Stimulated activated CD4-positive, alpha-beta T cell treated with anti-CD3 and anti-CD28 coated beads, Interleukin-2, amount 100 ng/mL, for 24 hours (primary cell): ENCODE results near the gene NPAS3.
"Not testable (repeated sequence)": the region's sequence is repeated elsewhere in the genome, so short reads cannot be mapped to it uniquely, and the experiment has no call there.

ENCODE experiments used
- DNase-seq, 2 donors: peaks; one replicate each; pipeline ENCODE4 v3.0.0-alpha.2; 2020

The NPAS3 gene

DNA sequence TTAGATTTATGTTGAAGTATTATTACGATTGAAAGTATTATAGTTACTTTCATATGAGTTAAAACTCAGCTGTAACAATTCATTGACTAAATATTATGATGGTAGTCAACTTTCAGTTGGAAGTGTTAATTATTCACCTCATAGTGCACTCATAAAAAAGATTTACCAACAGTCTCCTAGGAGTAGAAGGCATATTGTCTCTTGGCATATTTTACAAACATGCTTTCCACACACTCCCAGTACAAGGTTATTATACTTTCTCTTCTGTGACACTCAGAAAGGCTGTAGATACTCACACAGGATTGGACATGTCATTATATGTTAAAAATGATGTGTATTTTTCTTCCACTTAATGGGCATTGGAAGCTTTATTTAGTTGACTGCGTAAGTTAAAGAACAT is 147.1 kb downstream of the NPAS3 start:
- no peak for DNase-seq

DNA sequence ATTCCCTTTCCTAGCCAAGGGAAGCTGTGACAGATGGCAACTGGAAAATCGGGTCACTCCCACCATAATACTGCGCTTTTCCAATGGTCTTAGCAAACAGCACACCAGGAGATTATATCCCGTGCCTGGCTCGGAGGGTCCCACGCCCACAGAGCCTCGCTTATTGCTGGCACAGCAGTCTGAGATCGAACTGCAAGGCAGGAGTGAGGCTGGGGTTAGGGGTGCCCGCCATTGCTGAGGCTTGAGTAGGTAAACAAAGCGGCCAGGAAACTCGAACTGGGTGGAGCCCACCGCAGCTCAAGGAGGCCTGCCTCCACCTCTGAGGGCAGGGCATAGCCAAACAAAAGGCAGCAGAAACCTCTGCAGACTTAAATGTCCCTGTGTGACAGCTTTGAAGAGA is 149.6 kb downstream of the NPAS3 start:
- not testable (repeated sequence) for DNase-seq

DNA sequence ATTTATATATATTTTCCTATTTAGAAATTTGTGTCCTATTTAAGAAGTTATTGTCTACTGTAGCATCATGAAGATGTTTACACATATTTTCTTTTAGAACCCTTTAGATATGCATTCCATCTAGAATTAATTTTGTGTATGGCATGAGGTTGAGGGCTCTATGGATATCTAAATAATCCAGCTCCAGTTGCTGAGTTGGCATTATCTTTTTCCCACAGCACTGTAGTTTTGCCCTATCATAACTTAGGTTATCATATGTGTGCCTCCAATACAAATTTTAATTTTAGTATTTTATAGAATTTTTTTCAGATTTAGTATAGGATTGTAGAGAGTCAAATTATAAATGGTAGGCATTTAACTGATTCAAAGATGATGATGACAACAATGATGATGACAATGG is 159.3 kb downstream of the NPAS3 start:
- DNase-seq: no peak

- no peak for DNase-seq
These were observed 164.8 kb downstream of the NPAS3 start for GRCh38 chr14:33103489-33103888.

DNA sequence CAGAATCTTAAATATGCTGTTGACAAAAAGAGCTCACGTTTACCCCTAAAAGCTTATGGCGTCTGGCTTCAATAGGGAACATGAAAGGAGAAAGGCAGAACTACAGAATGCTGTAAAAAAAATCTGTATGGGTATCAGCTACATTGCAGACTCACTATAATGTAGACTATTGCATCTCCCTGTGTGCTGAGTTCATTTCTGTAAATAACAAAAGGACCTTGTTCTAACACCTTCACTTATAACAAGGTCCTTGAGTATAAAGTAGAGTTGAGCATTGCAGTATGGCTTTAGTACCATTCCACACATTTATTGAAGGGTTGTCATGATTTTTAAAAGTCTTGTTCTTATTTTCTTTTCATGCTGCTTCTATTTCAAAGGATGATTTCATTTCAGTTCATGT is 165.3 kb downstream of the NPAS3 start:
- no peak for DNase-seq

- no peak for DNase-seq
These were observed 172.2 kb downstream of the NPAS3 start for GRCh38 chr14:33110737-33111443.

- DNase-seq: no peak
These were observed 175.7 kb downstream of the NPAS3 start for GRCh38 chr14:33114331-33114730.

- no peak for DNase-seq
These were observed 180.0 kb downstream of the NPAS3 start for GRCh38 chr14:33118668-33119067.

GRCh38 chr14:33120341-33120740 is 181.7 kb downstream of the NPAS3 start:
- no peak for DNase-seq

DNA sequence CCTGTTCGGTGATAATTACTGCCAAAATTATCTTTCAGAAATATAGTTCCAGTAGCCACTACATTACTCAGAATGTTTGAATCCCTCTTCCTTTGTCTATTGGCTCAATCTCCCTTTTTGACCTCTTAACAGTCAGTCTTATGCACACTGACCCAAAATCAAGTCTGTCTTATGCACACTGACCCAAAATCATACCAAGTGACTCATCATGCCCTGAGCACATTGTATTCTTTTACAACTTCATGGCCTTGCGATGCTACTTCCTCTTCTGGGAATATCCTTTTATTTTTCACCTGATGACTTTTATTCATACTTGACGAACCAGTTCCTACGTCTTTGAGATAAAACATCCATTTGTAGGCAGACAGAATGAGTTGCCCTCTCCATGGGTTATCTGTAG is 182.3 kb downstream of the NPAS3 start:
- DNase-seq: no peak

DNA sequence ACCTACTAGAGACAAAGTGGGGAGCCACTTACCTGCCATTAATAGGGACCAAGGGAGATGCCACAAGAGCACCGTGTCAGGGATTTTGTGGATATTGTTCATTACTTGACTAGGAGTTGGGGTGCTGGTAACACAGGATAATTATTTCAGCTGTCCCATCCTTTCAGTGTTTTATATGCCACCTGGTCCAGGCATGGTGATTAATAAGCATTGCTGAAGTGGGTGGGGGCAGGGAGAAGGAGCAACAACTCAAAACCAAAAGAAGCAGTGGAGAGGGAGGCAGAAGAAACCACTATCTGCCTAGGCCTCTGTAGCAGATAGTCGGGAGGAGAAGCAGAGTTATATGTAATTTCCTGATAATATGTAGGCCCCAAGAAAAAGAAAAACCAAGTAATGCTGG is 184.6 kb downstream of the NPAS3 start:
- DNase-seq: no peak

- no peak for DNase-seq
These were observed 187.8 kb downstream of the NPAS3 start for GRCh38 chr14:33126433-33126832.

GRCh38 chr14:33127531-33127930 is 188.9 kb downstream of the NPAS3 start:
- DNase-seq: no peak

GRCh38 chr14:33131801-33132200 is 193.1 kb downstream of the NPAS3 start:
- no peak for DNase-seq

GRCh38 chr14:33134162-33134561 is 195.5 kb downstream of the NPAS3 start:
- no peak for DNase-seq

GRCh38 chr14:33134975-33135374 is 196.3 kb downstream of the NPAS3 start:
- DNase-seq: no peak

GRCh38 chr14:33150666-33151428 is 212.2 kb downstream of the NPAS3 start:
- no peak for DNase-seq

- no peak for DNase-seq
These were observed 224.4 kb downstream of the NPAS3 start for GRCh38 chr14:33163109-33163508.

DNA sequence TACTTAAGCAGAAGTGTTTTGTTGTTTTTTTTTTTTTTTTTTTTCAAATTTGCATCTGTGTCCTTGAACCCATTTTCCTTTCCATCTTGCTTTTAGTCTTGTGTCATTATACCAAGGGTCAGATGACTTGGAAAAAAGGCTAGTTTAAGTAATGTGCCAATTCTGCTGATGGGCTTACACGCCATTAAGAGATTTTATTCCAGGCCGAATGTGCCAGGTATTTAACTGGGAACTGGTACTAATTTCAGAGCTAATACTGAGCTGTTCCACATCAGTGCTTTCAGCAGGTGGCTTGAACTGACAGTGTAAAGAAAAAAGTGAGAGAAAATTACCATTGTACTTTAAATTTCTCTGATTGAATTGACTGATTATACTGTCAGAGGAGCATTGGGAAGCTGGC is 224.9 kb downstream of the NPAS3 start:
- DNase-seq: no peak

DNA sequence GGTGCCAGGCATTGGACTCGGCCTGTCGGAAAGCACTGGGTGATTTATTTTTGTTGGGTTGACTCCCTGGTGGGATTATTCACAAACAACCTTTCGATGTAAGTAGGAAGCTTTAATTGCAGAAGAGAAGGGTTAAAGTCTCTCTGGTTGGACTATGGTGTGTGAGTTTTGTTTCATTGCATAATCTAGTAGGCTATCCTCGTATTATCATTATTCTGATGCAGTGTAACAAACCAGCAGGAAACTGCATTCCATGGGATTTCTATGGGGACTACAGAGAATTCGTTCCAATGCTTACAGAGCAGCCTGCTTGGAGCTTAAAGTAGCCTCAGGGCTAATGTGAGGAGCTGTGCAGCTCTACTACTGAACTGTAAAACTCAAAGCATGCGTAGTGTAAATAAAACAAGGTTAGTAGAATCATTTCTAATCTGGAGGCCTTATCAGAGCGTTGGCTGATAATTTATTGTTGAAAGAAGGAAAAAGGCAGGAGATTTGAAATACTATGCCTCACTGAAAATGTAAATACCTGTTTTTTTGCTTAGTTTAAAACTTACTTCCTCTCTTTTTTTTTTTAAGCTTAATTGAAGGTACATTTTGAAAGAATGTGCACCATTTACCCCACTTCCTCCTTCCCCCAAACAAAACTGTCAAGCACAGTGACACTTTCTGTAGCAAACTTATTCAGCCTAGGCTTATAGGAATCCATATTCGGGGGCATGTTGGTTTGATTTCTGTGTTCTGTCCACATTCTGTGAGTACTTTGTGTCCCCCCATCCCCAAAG is 226.7 kb downstream of the NPAS3 start:
- no peak for DNase-seq

GRCh38 chr14:33165926-33166289 is 227.2 kb downstream of the NPAS3 start:
- DNase-seq: no peak

DNA sequence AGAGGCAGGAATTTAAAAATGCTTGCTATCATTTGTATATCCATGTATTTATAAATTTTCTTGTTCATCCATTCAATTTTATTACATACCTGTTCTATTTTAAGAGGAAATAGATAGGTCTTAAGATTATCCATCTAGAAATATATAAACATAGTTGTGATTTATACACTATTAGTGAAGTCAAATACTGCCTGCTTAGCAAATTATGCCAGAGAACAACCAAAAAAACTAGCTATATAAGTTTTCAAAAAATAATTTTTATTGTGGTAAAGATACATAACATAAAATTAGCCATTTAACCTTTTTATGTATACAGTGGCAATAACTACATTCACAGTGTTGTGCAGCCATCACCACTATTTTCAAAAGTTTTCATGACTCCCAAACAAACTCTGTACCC is 237.3 kb downstream of the NPAS3 start:
- no peak for DNase-seq

- no peak for DNase-seq
These were observed 245.9 kb downstream of the NPAS3 start for GRCh38 chr14:33184587-33184986.

GRCh38 chr14:33186656-33187055 is 248.0 kb downstream of the NPAS3 start:
- no peak for DNase-seq
